Endothelial cell (in vitro differentiated cells): Measurements from ENCODE around the gene TMEM44. TPM values are rescaled to one million over a fixed set of nuclear protein-coding genes. Genes with fewer than 3 reads are reported as not detected.
A peak's percentile ranks its signal among the peaks of the same experiment; 100 is the strongest.

ENCODE experiments used
- DNase-seq: peaks from one replicate; pipeline ENCODE4 v3.0.0; 2021; ENCODE audit warnings: low spot score
- H3K27ac Mint-ChIP-seq: one replicate; pipeline ENCODE4 v1.8.0; 2021; ENCODE audit warnings: mixed read lengths, inconsistent platforms; ENCODE audit not compliant: unreplicated experiment
- H3K27me3 Mint-ChIP-seq: one replicate; pipeline ENCODE4 v1.8.0; 2021; ENCODE audit warnings: mild to moderate bottlenecking, moderate library complexity, mixed read lengths, inconsistent platforms; ENCODE audit not compliant: unreplicated experiment
- H3K36me3 Mint-ChIP-seq: one replicate; pipeline ENCODE4 v1.8.0; 2021; ENCODE audit warnings: mild to moderate bottlenecking, low read depth, mixed read lengths, inconsistent platforms; ENCODE audit not compliant: unreplicated experiment
- H3K4me1 Mint-ChIP-seq: one replicate; pipeline ENCODE4 v1.8.0; 2021; ENCODE audit warnings: mild to moderate bottlenecking, mixed read lengths, inconsistent platforms; ENCODE audit not compliant: unreplicated experiment
- H3K4me3 Mint-ChIP-seq: one replicate; pipeline ENCODE4 v1.8.0; 2021; ENCODE audit warnings: mild to moderate bottlenecking, mixed read lengths, inconsistent platforms; ENCODE audit not compliant: unreplicated experiment
- H3K9me3 Mint-ChIP-seq: one replicate; pipeline ENCODE4 v1.8.0; 2021; ENCODE audit warnings: mixed read lengths, inconsistent platforms; ENCODE audit not compliant: unreplicated experiment
- total RNA-seq: library from RNA; stranded (reverse); fragmentation: NEBNext Ultra II Directional; extraction: Animal tissue kit (Norgen Biotek cat#: 25700); gene quantifications from one replicate; pipeline ENCODE4 v1.2.1, GENCODE V29; 2021; ENCODE audit not compliant: unreplicated experiment
- TF ChIP-seq, protein P1 (sequence below): fragments of 200-600 bp; sonication (generic); IDR thresholded peaks from one replicate; pipeline ENCODE4 v1.5.0; 2021; ENCODE audit warnings: antibody characterized with exemption; ENCODE audit not compliant: unreplicated experiment

The TMEM44 gene
- total RNA-seq, 1 donor from 2014 or later, result 51.1 TPM

DNA sequence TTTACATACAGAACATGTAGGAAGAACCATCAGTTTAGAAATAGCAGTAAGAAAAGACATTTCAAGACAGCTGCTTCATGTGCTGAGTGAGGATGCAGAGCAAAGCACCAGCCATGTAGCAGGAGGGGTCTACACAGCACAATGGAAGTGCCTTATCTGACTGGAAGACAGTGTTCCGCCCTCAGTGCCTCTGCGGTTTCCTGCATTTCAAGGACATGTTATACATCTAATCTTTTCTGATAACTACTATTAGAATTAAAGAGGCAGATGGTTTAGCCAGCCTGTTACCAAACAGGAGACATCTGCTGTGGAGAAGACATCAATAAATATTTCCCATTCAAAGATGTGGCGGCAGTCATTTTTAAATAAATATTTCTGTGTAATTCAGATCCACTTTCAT lies 28.2 kb upstream of the TMEM44 start:
- Mint-ChIP-seq H3K4me3 (no peak overlapping the region), H3K9me3 (no peaks in the 10 kb centered on the region), H3K4me1 (peaks cover 42% of the 10 kb centered on the region), H3K27me3 (no peaks in the 10 kb centered on the region), H3K36me3 (peaks cover 26% of the 10 kb centered on the region), H3K27ac (peak overlapping the region; percentile 82)
- DNase-seq, result no peak
- TF ChIP-seq, protein P1, sequence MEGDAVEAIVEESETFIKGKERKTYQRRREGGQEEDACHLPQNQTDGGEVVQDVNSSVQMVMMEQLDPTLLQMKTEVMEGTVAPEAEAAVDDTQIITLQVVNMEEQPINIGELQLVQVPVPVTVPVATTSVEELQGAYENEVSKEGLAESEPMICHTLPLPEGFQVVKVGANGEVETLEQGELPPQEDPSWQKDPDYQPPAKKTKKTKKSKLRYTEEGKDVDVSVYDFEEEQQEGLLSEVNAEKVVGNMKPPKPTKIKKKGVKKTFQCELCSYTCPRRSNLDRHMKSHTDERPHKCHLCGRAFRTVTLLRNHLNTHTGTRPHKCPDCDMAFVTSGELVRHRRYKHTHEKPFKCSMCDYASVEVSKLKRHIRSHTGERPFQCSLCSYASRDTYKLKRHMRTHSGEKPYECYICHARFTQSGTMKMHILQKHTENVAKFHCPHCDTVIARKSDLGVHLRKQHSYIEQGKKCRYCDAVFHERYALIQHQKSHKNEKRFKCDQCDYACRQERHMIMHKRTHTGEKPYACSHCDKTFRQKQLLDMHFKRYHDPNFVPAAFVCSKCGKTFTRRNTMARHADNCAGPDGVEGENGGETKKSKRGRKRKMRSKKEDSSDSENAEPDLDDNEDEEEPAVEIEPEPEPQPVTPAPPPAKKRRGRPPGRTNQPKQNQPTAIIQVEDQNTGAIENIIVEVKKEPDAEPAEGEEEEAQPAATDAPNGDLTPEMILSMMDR, result no peak

DNA sequence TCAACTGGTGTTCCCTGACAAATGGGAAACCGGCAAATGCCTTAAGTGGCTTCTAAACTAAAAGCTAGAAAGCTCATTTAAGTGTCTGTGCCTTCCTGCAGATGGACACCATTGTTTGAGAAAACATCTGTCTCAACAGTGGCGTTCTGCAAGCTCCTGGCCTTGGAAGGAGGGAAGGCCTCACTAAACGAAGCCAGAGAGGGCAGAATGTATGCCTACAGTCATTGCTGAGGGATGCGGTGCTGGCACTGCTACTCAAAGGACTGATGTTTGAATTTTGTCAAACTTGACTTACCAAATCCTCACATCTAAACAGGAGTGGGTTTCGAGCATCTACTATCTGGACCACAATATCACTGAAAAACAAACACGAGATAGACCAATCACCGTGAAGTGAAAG lies 26.6 kb upstream of the TMEM44 start:
- no peak overlapping the region for H3K4me3 Mint-ChIP-seq
- H3K4me1 Mint-ChIP-seq, result peaks cover 42% of the 10 kb centered on the region
- TF ChIP-seq, protein P1, result no peak
- H3K27ac Mint-ChIP-seq, result peak overlapping the region; percentile 75
- no peak for DNase-seq
- no peaks in the 10 kb centered on the region for H3K27me3 Mint-ChIP-seq
- H3K9me3 Mint-ChIP-seq, result no peaks in the 10 kb centered on the region
- peaks cover 10% of the 10 kb centered on the region for H3K36me3 Mint-ChIP-seq

DNA sequence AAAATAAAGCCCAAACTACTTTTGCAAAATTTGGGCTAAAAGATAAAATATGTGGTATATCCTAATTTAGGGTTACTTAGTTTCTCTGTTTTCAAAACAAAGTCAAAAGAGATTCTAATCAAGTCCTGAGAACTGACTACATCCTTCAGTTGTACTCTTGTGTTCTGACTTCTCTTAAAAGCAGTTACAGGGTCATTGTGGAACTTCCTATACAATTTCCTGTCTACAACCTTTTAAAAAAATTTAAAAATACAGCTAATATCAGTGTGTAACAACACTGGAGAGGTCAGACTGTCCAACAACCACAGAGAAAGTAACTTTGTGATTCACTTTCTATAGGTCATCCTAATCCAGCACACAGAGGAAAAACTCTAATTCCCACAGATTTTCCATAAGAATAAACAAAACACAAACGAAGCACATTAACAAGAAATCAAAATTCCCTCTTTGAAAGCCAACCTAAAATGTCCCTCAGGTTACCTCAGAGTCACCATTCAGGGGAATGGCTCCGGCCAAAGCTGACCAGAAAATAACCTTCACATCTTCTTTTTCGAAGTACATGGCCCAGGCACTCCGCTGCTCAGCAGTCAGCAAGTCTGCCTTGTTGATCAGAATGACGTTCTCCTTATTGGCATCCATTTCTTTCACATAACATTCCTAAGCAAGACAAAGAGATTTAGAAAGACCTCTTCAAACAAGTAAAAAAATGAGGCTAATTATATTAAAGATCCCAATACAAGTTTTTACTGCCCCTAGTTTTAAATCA lies 25.4 kb upstream of the TMEM44 start:
- Mint-ChIP-seq H3K4me1 (peaks cover 42% of the 10 kb centered on the region), H3K9me3 (no peaks in the 10 kb centered on the region), H3K36me3 (peaks cover 14% of the 10 kb centered on the region), H3K27ac (peak overlapping the region; percentile 89), H3K27me3 (no peaks in the 10 kb centered on the region), H3K4me3 (no peak overlapping the region)
- DNase-seq, result no peak
- TF ChIP-seq, protein P1, result no peak

DNA sequence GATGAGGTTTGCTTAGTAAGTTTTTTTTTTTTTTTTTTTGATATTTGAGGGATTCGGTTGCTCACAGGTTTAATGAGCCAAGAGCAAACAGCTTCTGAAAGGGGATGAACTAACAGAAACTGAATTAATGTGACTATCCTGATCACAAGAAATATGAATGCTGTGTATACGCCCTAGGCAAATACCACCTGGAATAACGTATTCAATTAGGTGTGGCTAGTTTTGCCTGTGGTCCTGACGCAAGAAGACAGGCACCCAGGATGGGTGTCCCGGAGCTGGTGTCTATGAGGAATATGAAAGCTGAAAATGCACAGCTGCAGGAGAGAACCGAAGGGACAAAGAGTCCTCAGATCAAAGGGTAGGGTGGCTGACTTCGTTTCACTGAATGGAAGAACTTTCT lies 24.2 kb upstream of the TMEM44 start:
- Mint-ChIP-seq H3K9me3 (no peaks in the 10 kb centered on the region), H3K4me1 (peaks cover 42% of the 10 kb centered on the region), H3K36me3 (peaks cover 24% of the 10 kb centered on the region), H3K4me3 (no peak overlapping the region), H3K27ac (peak overlapping the region; percentile 84), H3K27me3 (no peaks in the 10 kb centered on the region)
- TF ChIP-seq, protein P1, result no peak
- no peak for DNase-seq

DNA sequence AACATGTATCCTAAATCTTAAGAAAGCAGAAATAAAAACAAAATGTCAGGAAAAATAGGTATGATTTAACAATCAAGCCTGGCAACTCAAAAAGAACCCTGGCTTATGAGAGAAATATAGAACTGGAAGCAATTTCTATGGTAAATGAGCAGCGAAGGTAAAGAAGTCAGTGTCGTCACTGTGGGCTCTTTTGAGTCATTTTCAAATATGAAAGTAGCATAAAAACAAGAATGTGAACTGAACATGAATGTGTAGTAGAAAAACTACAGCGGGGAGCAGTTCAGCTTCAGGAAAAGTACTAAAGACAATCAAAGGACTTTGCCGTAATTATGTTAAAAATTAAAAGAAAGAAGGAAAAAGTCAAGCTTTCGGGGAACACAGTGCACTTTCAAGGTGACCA lies 21.2 kb upstream of the TMEM44 start:
- H3K9me3 Mint-ChIP-seq, result no peaks in the 10 kb centered on the region
- no peak overlapping the region for H3K4me3 Mint-ChIP-seq
- no peak overlapping the region for H3K27ac Mint-ChIP-seq
- peaks cover 46% of the 10 kb centered on the region for H3K36me3 Mint-ChIP-seq
- no peaks in the 10 kb centered on the region for H3K27me3 Mint-ChIP-seq
- peaks cover 15% of the 10 kb centered on the region for H3K4me1 Mint-ChIP-seq
- no peak for DNase-seq
- TF ChIP-seq, protein P1, result no peak
